HG03196 (cell line): ENCODE results near the gene FAM168A.

Source experiments
- ATAC-seq: cut with Tn5 transposase; IDR thresholded peaks from one replicate; pipeline ENCODE4 v1.9.1; 2021; ENCODE audit not compliant: unreplicated experiment

The FAM168A gene

GRCh38 chr11:73355109-73355508 is 242.8 kb downstream of the FAM168A start:
- ATAC-seq: no peak

GRCh38 chr11:73353422-73353821 is 244.5 kb downstream of the FAM168A start:
- ATAC-seq: no peak

- no peak for ATAC-seq
Measured at GRCh38 chr11:73350908-73351636, 246.8 kb downstream of the FAM168A start.
